Liver (tissue), 9 donors: Measurements from ENCODE around the gene POLR1H. TPM values are rescaled to one million over a fixed set of nuclear protein-coding genes. Genes with fewer than 3 reads are reported as not detected.

Experiments used
- DNase-seq: peaks from one replicate; pipeline ENCODE4 v3.0.0-alpha.2; 2017; ENCODE audit warnings: low spot score
- H3K27ac ChIP-seq, 2 donors: one replicate each; pipeline ENCODE4 v1.7.0; 2013; ENCODE audit warnings: inconsistent platforms in 2 of 2, low read length in 2 of 2, control low read depth in 1 of 2, low read depth in 1 of 2, mild to moderate bottlenecking in 1 of 2
- H3K27me3 ChIP-seq, 4 donors: one replicate each; pipeline versions ENCODE4 v1.6.1 to v1.7.0; 2013; ENCODE audit warnings: low read length in 3 of 4, inconsistent platforms in 1 of 4, mild to moderate bottlenecking in 1 of 4, moderate library complexity in 1 of 4; ENCODE audit not compliant: control insufficient read depth in 4 of 4, insufficient read depth in 4 of 4
- H3K36me3 ChIP-seq, 4 donors: one replicate each; pipeline versions ENCODE4 v1.6.1 to v1.7.0; 2013; ENCODE audit warnings: low read length in 3 of 4, mild to moderate bottlenecking in 3 of 4, low read depth in 1 of 4, moderate library complexity in 1 of 4; ENCODE audit not compliant: control insufficient read depth in 4 of 4, insufficient read depth in 3 of 4
- H3K4me1 ChIP-seq, 4 donors: one replicate each; pipeline versions ENCODE4 v1.6.1 to v1.7.0; 2013; ENCODE audit warnings: low read length in 3 of 4, mild to moderate bottlenecking in 3 of 4, moderate library complexity in 1 of 4; ENCODE audit not compliant: control insufficient read depth in 4 of 4, insufficient read depth in 4 of 4
- H3K4me3 ChIP-seq, 3 donors: one replicate each; pipeline versions ENCODE4 v1.6.1 to v1.7.0; 2013; ENCODE audit warnings: low read length in 3 of 3, control low read depth in 1 of 3, low read depth in 1 of 3, mild to moderate bottlenecking in 1 of 3
- H3K9ac ChIP-seq, 2 donors: one replicate each; pipeline ENCODE4 v1.7.0; 2013; ENCODE audit warnings: low read length in 2 of 2, mild to moderate bottlenecking in 2 of 2, moderate library complexity in 2 of 2, control low read depth in 1 of 2, low read depth in 1 of 2
- H3K9me3 ChIP-seq, 4 donors: one replicate each; pipeline versions ENCODE4 v1.6.1 to v1.7.0; 2013; ENCODE audit warnings: low read length in 3 of 4; ENCODE audit not compliant: control insufficient read depth in 4 of 4
- EGR1 ChIP-seq, 2 donors: IDR thresholded peaks; 2 replicates each; pipeline ENCODE4 v1.6.1; 2016 to 2018; ENCODE audit warnings: antibody characterized with exemption in 2 of 2, low read depth in 2 of 2
- FOXA1 ChIP-seq: IDR thresholded peaks from 2 replicates; pipeline ENCODE4 v1.6.1; 2016; ENCODE audit warnings: antibody characterized with exemption
- FOXA2 ChIP-seq: IDR thresholded peaks from 2 replicates; pipeline ENCODE4 v1.6.1; 2016; ENCODE audit warnings: antibody characterized with exemption
- GABPA ChIP-seq, 2 donors: IDR thresholded peaks in 1 of 2; conservative IDR thresholded peaks in 1 of 2; 2 replicates each; pipeline ENCODE4 v1.6.1; 2016; ENCODE audit warnings: antibody characterized with exemption in 2 of 2, mild to moderate bottlenecking in 1 of 2, moderate library complexity in 1 of 2
- HNF4A ChIP-seq, 2 donors: conservative IDR thresholded peaks; 2 replicates each; pipeline ENCODE4 v1.6.1; 2016; ENCODE audit warnings: antibody characterized with exemption in 2 of 2, mild to moderate bottlenecking in 2 of 2
- HNF4G ChIP-seq: IDR thresholded peaks from 2 replicates; pipeline ENCODE4 v1.6.1; 2016; ENCODE audit warnings: antibody characterized with exemption
- JUND ChIP-seq, 2 donors: IDR thresholded peaks; 2 replicates each; pipeline ENCODE4 v1.6.1; 2016; ENCODE audit warnings: antibody characterized with exemption in 2 of 2
- NR2F2 ChIP-seq: IDR thresholded peaks from 2 replicates; pipeline ENCODE4 v1.6.1; 2016; ENCODE audit warnings: antibody characterized with exemption
- RAD21 ChIP-seq, 2 donors: IDR thresholded peaks; 2 replicates each; pipeline ENCODE4 v1.6.1; 2016; ENCODE audit warnings: antibody characterized with exemption in 2 of 2, mild to moderate bottlenecking in 2 of 2
- RXRA ChIP-seq, 2 donors: IDR thresholded peaks; 2 replicates each; pipeline ENCODE4 v1.6.1; 2017 to 2018; ENCODE audit warnings: antibody characterized with exemption in 2 of 2, mild to moderate bottlenecking in 1 of 2
- SP1 ChIP-seq: IDR thresholded peaks from 2 replicates; pipeline ENCODE4 v1.6.1; 2018; ENCODE audit warnings: antibody characterized with exemption, mild to moderate bottlenecking
- TAF1 ChIP-seq: conservative IDR thresholded peaks from 2 replicates; pipeline ENCODE4 v1.6.1; 2016; ENCODE audit warnings: antibody characterized with exemption, mild to moderate bottlenecking
- YY1 ChIP-seq: IDR thresholded peaks from 2 replicates; pipeline ENCODE4 v1.6.1; 2016; ENCODE audit warnings: antibody characterized with exemption, mild to moderate bottlenecking
- WGBS: extraction: QIAGEN DNeasy Blood & Tissue Kit; methylation state at CpG from one replicate; pipeline ENCODE4 v1.1.7; 2013; 5-methylcytosine and 5-hydroxymethylcytosine counted together
- polyA plus RNA-seq, 2 donors: library from polyadenylated mRNA; stranded (reverse) in 1 of 2; unstranded in 1 of 2; fragments of 200-250 nt in 1 of 2; fragments of >200 nt in 1 of 2; fragmentation: Nextera tagmentation in 1 of 2; extraction: Ambion mirVana in 1 of 2; gene quantifications; one replicate each; pipeline versions ENCODE4 v1.2.1 to v1.2.3, GENCODE V29; 2013 to 2015
- total RNA-seq, 2 donors: library from RNA; depleted of rRNA; stranded (reverse); fragments of >200 nt; gene quantifications; one replicate each; pipeline ENCODE4 v1.2.3, GENCODE V29; 2014
- TF ChIP-seq, protein P1 (sequence below): IDR thresholded peaks from 2 replicates; pipeline ENCODE4 v1.6.1; 2016; ENCODE audit warnings: antibody characterized with exemption
- TF ChIP-seq, protein P2 (sequence below): IDR thresholded peaks from 2 replicates; pipeline ENCODE4 v1.6.1; 2016; ENCODE audit warnings: antibody characterized with exemption
- TF ChIP-seq, protein P3 (sequence below): fragments of 150-350 bp; IDR thresholded peaks from 2 replicates; pipeline ENCODE4 v1.5.1; 2017; ENCODE audit warnings: improper control_type of control experiment, low read depth, low read length; ENCODE audit not compliant: missing input control
- TF ChIP-seq, protein P4 (sequence below): IDR thresholded peaks from 2 replicates; pipeline ENCODE4 v1.6.1; 2016; ENCODE audit warnings: antibody characterized with exemption, mild to moderate bottlenecking
- TF ChIP-seq, protein P5 (sequence below): IDR thresholded peaks from 2 replicates; pipeline ENCODE4 v1.6.1; 2016; ENCODE audit warnings: antibody characterized with exemption
- donor health status: healthy.
- donor health status: healthy.
- donor health status: healthy.
- donor health status: healthy.
- donor health status: healthy.

POLR1H gene
- total and polyA plus RNA-seq, 4 donors: 7.0 to 27.5 (median 16.8) TPM

DNA sequence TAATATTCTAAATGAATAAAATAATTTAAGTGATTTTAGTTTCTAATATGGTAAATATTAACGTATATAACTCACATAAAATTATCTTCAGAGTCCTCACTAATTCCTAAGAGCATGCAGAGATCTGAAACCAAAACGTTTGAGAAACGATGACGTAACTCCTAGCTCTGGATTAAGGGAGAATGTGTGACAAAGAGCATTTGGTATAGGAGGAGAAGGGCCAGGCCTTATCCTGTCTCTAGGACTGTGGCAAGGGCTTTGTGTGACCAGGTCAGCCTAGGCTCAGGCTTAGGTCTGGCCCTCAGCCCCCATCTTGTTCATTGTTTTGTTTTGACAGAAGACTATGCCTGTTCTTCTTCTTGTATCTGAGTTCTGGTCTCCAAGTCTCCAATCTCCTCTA, 19.2 kb upstream of the POLR1H start (continued):
- TF ChIP-seq, protein P1, sequence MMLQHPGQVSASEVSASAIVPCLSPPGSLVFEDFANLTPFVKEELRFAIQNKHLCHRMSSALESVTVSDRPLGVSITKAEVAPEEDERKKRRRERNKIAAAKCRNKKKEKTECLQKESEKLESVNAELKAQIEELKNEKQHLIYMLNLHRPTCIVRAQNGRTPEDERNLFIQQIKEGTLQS: no peak
- TF ChIP-seq, protein P2, sequence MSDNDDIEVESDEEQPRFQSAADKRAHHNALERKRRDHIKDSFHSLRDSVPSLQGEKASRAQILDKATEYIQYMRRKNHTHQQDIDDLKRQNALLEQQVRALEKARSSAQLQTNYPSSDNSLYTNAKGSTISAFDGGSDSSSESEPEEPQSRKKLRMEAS: no peak
- TF ChIP-seq FOXA1: no peak
- TF ChIP-seq RAD21 (IDR thresholded peaks at IDR 0.05): no peak

DNA sequence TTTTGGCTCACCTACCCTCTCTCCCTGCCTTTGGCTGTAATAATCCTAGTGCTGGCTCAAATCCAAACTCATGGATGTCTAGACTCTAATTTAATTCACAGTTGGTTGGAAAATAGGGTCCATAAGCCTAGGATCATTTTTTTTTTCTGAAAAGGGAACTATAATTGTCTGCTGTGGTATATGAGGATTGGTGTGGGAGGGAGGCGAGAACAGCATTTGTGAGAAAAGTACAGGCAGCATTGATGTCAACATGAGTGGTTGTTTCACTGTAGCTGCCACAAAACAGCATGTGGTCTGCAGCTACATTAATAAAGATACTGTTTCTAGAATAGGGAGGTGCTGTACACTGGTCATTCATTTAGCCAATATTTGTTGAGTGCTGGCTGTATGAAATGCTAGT, 18.6 kb upstream of the POLR1H start:
- WGBS: 97% methylated on average over 1 of the region's 1 CpG
- Histone ChIP-seq H3K9me3 (no peaks in the 10 kb centered on the region), H3K4me3 (no peak overlapping the region), H3K27me3 (no peaks in the 10 kb centered on the region), H3K36me3 (no peaks in the 10 kb centered on the region), H3K4me1 (no peaks in the 10 kb centered on the region), H3K27ac (no peak overlapping the region), H3K9ac (no peak overlapping the region)
- TF ChIP-seq, protein P2: no peak
- TF ChIP-seq, protein P1: no peak
- TF ChIP-seq TAF1: no peak
- no peak for TF ChIP-seq GABPA (IDR thresholded peaks at IDR 0.05 in 1 of 2, conservative IDR thresholded peaks at IDR 0.05 in 1 of 2)
- no peak for TF ChIP-seq RAD21 (IDR thresholded peaks at IDR 0.05)
- TF ChIP-seq, protein P3, sequence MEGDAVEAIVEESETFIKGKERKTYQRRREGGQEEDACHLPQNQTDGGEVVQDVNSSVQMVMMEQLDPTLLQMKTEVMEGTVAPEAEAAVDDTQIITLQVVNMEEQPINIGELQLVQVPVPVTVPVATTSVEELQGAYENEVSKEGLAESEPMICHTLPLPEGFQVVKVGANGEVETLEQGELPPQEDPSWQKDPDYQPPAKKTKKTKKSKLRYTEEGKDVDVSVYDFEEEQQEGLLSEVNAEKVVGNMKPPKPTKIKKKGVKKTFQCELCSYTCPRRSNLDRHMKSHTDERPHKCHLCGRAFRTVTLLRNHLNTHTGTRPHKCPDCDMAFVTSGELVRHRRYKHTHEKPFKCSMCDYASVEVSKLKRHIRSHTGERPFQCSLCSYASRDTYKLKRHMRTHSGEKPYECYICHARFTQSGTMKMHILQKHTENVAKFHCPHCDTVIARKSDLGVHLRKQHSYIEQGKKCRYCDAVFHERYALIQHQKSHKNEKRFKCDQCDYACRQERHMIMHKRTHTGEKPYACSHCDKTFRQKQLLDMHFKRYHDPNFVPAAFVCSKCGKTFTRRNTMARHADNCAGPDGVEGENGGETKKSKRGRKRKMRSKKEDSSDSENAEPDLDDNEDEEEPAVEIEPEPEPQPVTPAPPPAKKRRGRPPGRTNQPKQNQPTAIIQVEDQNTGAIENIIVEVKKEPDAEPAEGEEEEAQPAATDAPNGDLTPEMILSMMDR: no peak
- no peak for TF ChIP-seq EGR1 (IDR thresholded peaks at IDR 0.05; ENCODE audit: low read depth in 2 of 2)
- no peak for TF ChIP-seq JUND (IDR thresholded peaks at IDR 0.05)
- TF ChIP-seq SP1: no peak
- TF ChIP-seq, protein P4, sequence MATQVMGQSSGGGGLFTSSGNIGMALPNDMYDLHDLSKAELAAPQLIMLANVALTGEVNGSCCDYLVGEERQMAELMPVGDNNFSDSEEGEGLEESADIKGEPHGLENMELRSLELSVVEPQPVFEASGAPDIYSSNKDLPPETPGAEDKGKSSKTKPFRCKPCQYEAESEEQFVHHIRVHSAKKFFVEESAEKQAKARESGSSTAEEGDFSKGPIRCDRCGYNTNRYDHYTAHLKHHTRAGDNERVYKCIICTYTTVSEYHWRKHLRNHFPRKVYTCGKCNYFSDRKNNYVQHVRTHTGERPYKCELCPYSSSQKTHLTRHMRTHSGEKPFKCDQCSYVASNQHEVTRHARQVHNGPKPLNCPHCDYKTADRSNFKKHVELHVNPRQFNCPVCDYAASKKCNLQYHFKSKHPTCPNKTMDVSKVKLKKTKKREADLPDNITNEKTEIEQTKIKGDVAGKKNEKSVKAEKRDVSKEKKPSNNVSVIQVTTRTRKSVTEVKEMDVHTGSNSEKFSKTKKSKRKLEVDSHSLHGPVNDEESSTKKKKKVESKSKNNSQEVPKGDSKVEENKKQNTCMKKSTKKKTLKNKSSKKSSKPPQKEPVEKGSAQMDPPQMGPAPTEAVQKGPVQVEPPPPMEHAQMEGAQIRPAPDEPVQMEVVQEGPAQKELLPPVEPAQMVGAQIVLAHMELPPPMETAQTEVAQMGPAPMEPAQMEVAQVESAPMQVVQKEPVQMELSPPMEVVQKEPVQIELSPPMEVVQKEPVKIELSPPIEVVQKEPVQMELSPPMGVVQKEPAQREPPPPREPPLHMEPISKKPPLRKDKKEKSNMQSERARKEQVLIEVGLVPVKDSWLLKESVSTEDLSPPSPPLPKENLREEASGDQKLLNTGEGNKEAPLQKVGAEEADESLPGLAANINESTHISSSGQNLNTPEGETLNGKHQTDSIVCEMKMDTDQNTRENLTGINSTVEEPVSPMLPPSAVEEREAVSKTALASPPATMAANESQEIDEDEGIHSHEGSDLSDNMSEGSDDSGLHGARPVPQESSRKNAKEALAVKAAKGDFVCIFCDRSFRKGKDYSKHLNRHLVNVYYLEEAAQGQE: no peak
- TF ChIP-seq NR2F2: no peak
- TF ChIP-seq HNF4G: no peak
- no peak for TF ChIP-seq HNF4A (conservative IDR thresholded peaks at IDR 0.05)
- no peak for TF ChIP-seq RXRA (IDR thresholded peaks at IDR 0.05)
- TF ChIP-seq, protein P5, sequence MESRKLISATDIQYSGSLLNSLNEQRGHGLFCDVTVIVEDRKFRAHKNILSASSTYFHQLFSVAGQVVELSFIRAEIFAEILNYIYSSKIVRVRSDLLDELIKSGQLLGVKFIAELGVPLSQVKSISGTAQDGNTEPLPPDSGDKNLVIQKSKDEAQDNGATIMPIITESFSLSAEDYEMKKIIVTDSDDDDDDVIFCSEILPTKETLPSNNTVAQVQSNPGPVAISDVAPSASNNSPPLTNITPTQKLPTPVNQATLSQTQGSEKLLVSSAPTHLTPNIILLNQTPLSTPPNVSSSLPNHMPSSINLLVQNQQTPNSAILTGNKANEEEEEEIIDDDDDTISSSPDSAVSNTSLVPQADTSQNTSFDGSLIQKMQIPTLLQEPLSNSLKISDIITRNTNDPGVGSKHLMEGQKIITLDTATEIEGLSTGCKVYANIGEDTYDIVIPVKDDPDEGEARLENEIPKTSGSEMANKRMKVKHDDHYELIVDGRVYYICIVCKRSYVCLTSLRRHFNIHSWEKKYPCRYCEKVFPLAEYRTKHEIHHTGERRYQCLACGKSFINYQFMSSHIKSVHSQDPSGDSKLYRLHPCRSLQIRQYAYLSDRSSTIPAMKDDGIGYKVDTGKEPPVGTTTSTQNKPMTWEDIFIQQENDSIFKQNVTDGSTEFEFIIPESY: no peak
- TF ChIP-seq FOXA1: no peak
- no peak for TF ChIP-seq YY1
- no peak for TF ChIP-seq FOXA2
- DNase-seq: no peak
